K562 (cell line): ENCODE measurements around the gene POSTN. TPM values are rescaled to one million over a fixed set of nuclear protein-coding genes. Genes with fewer than 3 reads are reported as not detected.

Experiments
- ATAC-seq: fragments of 200-7000 bp; cut with Tn5 transposase; 3 replicates; pipeline ENCODE4 v1.9.1; 2020; ENCODE audit warnings: moderate library complexity
- BruUV-seq: library from RNA; stranded (reverse); fragments of 400-500 nt; replicated peaks from 2 replicates; lab custom pipeline; 2021; lab: Mats Ljungman, UMichigan
- CTCF ChIA-PET: fragments of 300-600 bp; formaldehyde crosslinking; extraction: SDS; loops from one replicate; lab custom pipeline; 2021; ENCODE audit warnings: low intra/inter-chr PET ratio; lab: Yijun Ruan, JAX
- POLR2A ChIA-PET: fragments of 300-600, 350-650 bp; sonication (Branson Sonifier 250); formaldehyde crosslinking; extraction: SDS; loops from one replicate; lab custom pipeline; 2021; ENCODE audit warnings: antibody characterized with exemption, inconsistent platforms; lab: Yijun Ruan, JAX
- DNase-seq, 4 experiments: peaks; one replicate each; pipeline versions ENCODE4 v3.0.0 to v3.0.0-alpha.2; 2011 to 2018; ENCODE audit warnings: low spot score in 3 of 4, mixed read lengths in 3 of 4; ENCODE audit errors: extremely low read depth in 1 of 4
- FAIRE-seq: peaks from 2 replicates; lab custom pipeline; 2011; peaks lifted over from hg19 to GRCh38; lab: Jason Lieb, UNC
- H2AFZ ChIP-seq: 2 replicates; pipeline ENCODE4 v1.6.0; 2011; ENCODE audit warnings: low read depth, low read length, control low read depth, inconsistent platforms
- H3K27ac ChIP-seq: fragments of 200-600 bp; 3 replicates; pipeline ENCODE4 v1.8.0; 2011; ENCODE audit warnings: low read depth, mild to moderate bottlenecking, control low read depth, inconsistent platforms, low read length, moderate library complexity, mixed read lengths; ENCODE audit errors: extremely low read depth
- H3K27me3 ChIP-seq, 2 experiments: fragments of 300-600 bp in 1 of 2; 2 replicates in 1 of 2; 3 replicates in 1 of 2; pipeline versions ENCODE4 v1.6.0 to v1.8.0; 2011; ENCODE audit warnings: inconsistent platforms in 2 of 2, low read length in 2 of 2, mild to moderate bottlenecking in 1 of 2, mixed read lengths in 1 of 2, moderate library complexity in 1 of 2; ENCODE audit not compliant: control insufficient read depth in 2 of 2, insufficient read depth in 2 of 2
- H3K36me3 ChIP-seq: fragments of 300-600 bp; 3 replicates; pipeline ENCODE4 v1.8.0; 2011; ENCODE audit warnings: mild to moderate bottlenecking, low read length, inconsistent platforms; ENCODE audit not compliant: control insufficient read depth, insufficient read depth
- H3K4me1 ChIP-seq, 2 experiments: fragments of 200-600 bp in 1 of 2; replicated peaks in 1 of 2; 2 replicates in 1 of 2; 3 replicates in 1 of 2; pipeline versions ENCODE4 v1.5.1 to v1.8.0; 2011; ENCODE audit warnings: inconsistent platforms in 2 of 2, low read length in 2 of 2, mild to moderate bottlenecking in 1 of 2, mixed read lengths in 1 of 2, moderate library complexity in 1 of 2; ENCODE audit not compliant: control insufficient read depth in 2 of 2, insufficient read depth in 2 of 2
- H3K4me2 ChIP-seq: 2 replicates; pipeline ENCODE4 v1.6.1; 2011; ENCODE audit warnings: low read length, control low read depth, inconsistent platforms, mixed read lengths; ENCODE audit not compliant: insufficient read depth
- H3K4me3 ChIP-seq: fragments of 200-600 bp; sonication (generic), shearing (Covaris generic); 2 replicates; pipeline ENCODE4 v1.5.1; 2016; ENCODE audit warnings: control low read depth, inconsistent platforms
- H3K79me2 ChIP-seq: fragments of 200-600 bp; 3 replicates; pipeline ENCODE4 v1.8.0; 2011; ENCODE audit warnings: low read length, inconsistent platforms; ENCODE audit not compliant: control insufficient read depth, insufficient read depth
- H3K9ac ChIP-seq, 2 experiments: 2 replicates each; pipeline versions ENCODE4 v1.6.0 to v1.6.1; 2011; ENCODE audit warnings: low read depth in 2 of 2, low read length in 2 of 2, control low read depth in 1 of 2, inconsistent platforms in 1 of 2, mild to moderate bottlenecking in 1 of 2, mixed read lengths in 1 of 2; ENCODE audit not compliant: insufficient read depth in 1 of 2
- H3K9me1 ChIP-seq: one replicate; pipeline ENCODE4 v1.6.0; 2011; ENCODE audit warnings: inconsistent platforms, mild to moderate bottlenecking, low read length, moderate library complexity; ENCODE audit not compliant: control insufficient read depth, insufficient read depth
- H3K9me3 ChIP-seq: replicated peaks from 2 replicates; pipeline ENCODE4 v1.5.1; 2011; ENCODE audit warnings: low read depth, low read length, inconsistent platforms; ENCODE audit not compliant: control insufficient read depth, insufficient read depth
- H4K20me1 ChIP-seq: replicated peaks from 2 replicates; pipeline ENCODE4 v1.6.1; 2011; ENCODE audit warnings: low read length, inconsistent platforms, mixed read lengths; ENCODE audit not compliant: control insufficient read depth, insufficient read depth
- GTF3C2 ChIP-seq: IDR thresholded peaks from 3 replicates; pipeline ENCODE4 v1.6.1; 2011; ENCODE audit warnings: borderline replicate concordance, mild to moderate bottlenecking, moderate library complexity; ENCODE audit not compliant: insufficient read length; ENCODE audit errors: extremely low read depth
- NEUROD1 ChIP-seq: fragments of 150-350 bp; IDR thresholded peaks from 2 replicates; pipeline ENCODE4 v1.6.1; 2014; ENCODE audit warnings: borderline replicate concordance, low read length, low read depth; ENCODE audit not compliant: partially characterized antibody
- PTBP1 ChIP-seq: fragments of 200-400 bp; formaldehyde crosslinking; IDR thresholded peaks from 2 replicates; pipeline ENCODE4 v1.6.1; 2017; ENCODE audit warnings: low read depth, low read length
- WGBS: fragments of 100-300 bp; shearing (Covaris generic); methylation state at CpG from one replicate; pipeline ENCODE4 v1.1.6; 2016; ENCODE audit warnings: low coverage, mixed read lengths; ENCODE audit not compliant: insufficient coverage; ENCODE audit errors: missing lambda C conversion rate; 5-methylcytosine and 5-hydroxymethylcytosine counted together
- in situ Hi-C: fragments of 300-500 bp; cut with MboI; formaldehyde crosslinking; loops from 4 replicates; pipeline ENCODE4 v1.15.0; 2018; ENCODE audit warnings: inconsistent platforms, mixed read lengths
- intact Hi-C: fragments of 100-400 bp; cut with micrococcal nuclease; formaldehyde crosslinking; loops from 2 replicates; pipeline ENCODE4 v1.14.2; 2022
- polyA plus RNA-seq, 8 experiments: library from polyadenylated mRNA; depleted of rRNA in 4 of 8; stranded (reverse) in 5 of 8; unstranded in 3 of 8; fragments of >200 nt; fragmentation: Nextera tagmentation in 2 of 8; fragmentation: Illumina TruSeq in 1 of 8; extraction: Ambion mirVana in 2 of 8; extraction: Trizol in 1 of 8; gene quantifications; 2 replicates each; pipeline versions ENCODE4 v1.2.1 to v1.2.3, GENCODE V29; 2011 to 2014; ENCODE audit warnings: inconsistent platforms in 1 of 8, missing spikeins in 1 of 8
- total RNA-seq, 7 experiments: library from RNA; depleted of rRNA in 6 of 7; stranded (reverse); fragments of >200 nt in 6 of 7; fragmentation: Illumina TruSeq in 2 of 7; extraction: Trizol in 2 of 7; gene quantifications; 2 replicates each; pipeline versions ENCODE4 v1.2.1 to v1.2.3, GENCODE V29; 2011 to 2021; ENCODE audit warnings: low replicate concordance in 1 of 7

The POSTN gene
- total and polyA plus RNA-seq, 9 of the 15 experiments (the other 6 are each of a cell fraction or from before 2014, with no cell fraction given) = 0.01 to 0.04 TPM; not detected in 7

- Histone ChIP-seq H3K9me1 (no peaks in the 10 kb centered on the region), H3K27me3 (no peaks in the 10 kb centered on the region), H3K4me1 (no peaks in the 10 kb centered on the region), H3K27ac (no peak overlapping the region), H3K36me3 (no peaks in the 10 kb centered on the region), H3K9ac (no peak overlapping the region), H3K4me2 (no peak overlapping the region), H3K4me3 (no peak overlapping the region), H2AFZ (no peak overlapping the region), H3K79me2 (no peaks in the 10 kb centered on the region), H4K20me1 (no peaks in the 10 kb centered on the region), H3K9me3 (no peaks in the 10 kb centered on the region)
- in situ Hi-C loops = no loop called here
- CTCF ChIA-PET = no interaction called here
- POLR2A ChIA-PET = no interaction called here
- no TSS peak for BruUV-seq
- ATAC-seq = no peak
- TF ChIP-seq NEUROD1 = no peak
- TF ChIP-seq GTF3C2 = no peak
- no peak for TF ChIP-seq PTBP1
- intact Hi-C loops = no loop called here
- DNase-seq = no peak
- FAIRE-seq = no peak
- WGBS = 0% methylated on average over 2 of the region's 2 CpGs
These were observed 63.1 kb downstream of the POSTN start for GRCh38 chr13:37535501-37535900.
